ENCODE measurements around the gene ALPL. TPM values are rescaled to one million over a fixed set of nuclear protein-coding genes. Genes with fewer than 3 reads are reported as not detected.

ALPL gene
- total RNA-seq, 2 donors from 2014 or later: 3.7 to 7.8 TPM

- DNase-seq (ENCODE audit: low spot score) (no peak), ATAC-seq (ENCODE audit: insufficient number of reproducible peaks, low FRiP score, low read depth) (no peak)
- H3K36me3 ChIP-seq: no peaks in the 10 kb centered on the region
- H3K9me3 ChIP-seq: no peaks in the 10 kb centered on the region
- no peaks in the 10 kb centered on the region for H3K4me1 ChIP-seq (ENCODE audit: control insufficient read depth in 1 of 2, low read depth in 2 of 2)
- H3K4me3 ChIP-seq: no peak overlapping the region
- TF ChIP-seq, protein P1, sequence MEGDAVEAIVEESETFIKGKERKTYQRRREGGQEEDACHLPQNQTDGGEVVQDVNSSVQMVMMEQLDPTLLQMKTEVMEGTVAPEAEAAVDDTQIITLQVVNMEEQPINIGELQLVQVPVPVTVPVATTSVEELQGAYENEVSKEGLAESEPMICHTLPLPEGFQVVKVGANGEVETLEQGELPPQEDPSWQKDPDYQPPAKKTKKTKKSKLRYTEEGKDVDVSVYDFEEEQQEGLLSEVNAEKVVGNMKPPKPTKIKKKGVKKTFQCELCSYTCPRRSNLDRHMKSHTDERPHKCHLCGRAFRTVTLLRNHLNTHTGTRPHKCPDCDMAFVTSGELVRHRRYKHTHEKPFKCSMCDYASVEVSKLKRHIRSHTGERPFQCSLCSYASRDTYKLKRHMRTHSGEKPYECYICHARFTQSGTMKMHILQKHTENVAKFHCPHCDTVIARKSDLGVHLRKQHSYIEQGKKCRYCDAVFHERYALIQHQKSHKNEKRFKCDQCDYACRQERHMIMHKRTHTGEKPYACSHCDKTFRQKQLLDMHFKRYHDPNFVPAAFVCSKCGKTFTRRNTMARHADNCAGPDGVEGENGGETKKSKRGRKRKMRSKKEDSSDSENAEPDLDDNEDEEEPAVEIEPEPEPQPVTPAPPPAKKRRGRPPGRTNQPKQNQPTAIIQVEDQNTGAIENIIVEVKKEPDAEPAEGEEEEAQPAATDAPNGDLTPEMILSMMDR (IDR thresholded peaks at IDR 0.05): no peak
- no peaks in the 10 kb centered on the region for H3K27me3 ChIP-seq (replicated peaks; ENCODE audit: insufficient read depth)
- H3K27ac ChIP-seq: no peak overlapping the region
Measured at GRCh38 chr1:21567241-21568005, 58.2 kb downstream of the ALPL start.

DNA sequence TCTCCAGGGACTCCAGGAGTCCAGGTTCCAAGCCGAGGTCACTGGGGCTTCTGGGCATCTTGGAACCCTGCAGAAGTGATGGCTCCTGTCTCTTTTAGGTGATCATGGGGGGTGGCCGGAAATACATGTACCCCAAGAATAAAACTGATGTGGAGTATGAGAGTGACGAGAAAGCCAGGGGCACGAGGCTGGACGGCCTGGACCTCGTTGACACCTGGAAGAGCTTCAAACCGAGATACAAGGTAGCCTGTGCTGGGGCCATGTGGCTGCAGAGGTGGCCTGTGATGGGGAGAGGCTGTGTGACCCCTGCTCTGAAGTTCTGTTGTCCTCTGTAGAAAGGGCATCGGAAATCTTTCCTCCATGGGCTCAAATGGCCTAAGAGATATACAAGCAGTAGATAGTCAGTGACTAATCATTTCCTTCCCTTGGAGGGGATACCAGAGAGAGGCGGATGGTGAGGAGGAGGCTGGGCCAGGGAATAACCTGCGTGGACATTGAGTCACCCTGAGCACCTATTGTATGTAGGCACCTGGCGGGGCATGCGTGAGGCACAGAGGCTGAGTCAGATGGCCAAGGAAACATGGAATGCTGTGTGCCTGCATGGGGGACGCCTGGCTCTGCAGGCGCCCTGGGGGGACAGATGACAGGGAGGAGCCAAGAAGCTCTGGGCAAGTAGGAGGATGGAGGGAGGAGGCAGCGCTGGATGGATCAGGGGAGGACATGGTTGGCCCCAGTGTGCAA is 59.0 kb downstream of the ALPL start:
- ATAC-seq (ENCODE audit: insufficient number of reproducible peaks, low FRiP score, low read depth): no peak
- Histone ChIP-seq H3K36me3 (no peaks in the 10 kb centered on the region), H3K27me3 (replicated peaks; ENCODE audit: insufficient read depth) (no peaks in the 10 kb centered on the region), H3K27ac (no peak overlapping the region), H3K4me3 (no peak overlapping the region), H3K4me1 (ENCODE audit: control insufficient read depth in 1 of 2, low read depth in 2 of 2) (no peaks in the 10 kb centered on the region), H3K9me3 (no peaks in the 10 kb centered on the region)
- no peak for DNase-seq (ENCODE audit: low spot score)
- TF ChIP-seq, protein P1 (IDR thresholded peaks at IDR 0.05): no peak

GRCh38 chr1:21568809-21569385 is 59.7 kb downstream of the ALPL start:
- Histone ChIP-seq H3K9me3 (no peaks in the 10 kb centered on the region), H3K4me1 (ENCODE audit: control insufficient read depth in 1 of 2, low read depth in 2 of 2) (peaks cover under 1% of the 10 kb centered on the region in 2 donors), H3K4me3 (no peak overlapping the region), H3K27ac (no peak overlapping the region), H3K36me3 (no peaks in the 10 kb centered on the region), H3K27me3 (replicated peaks; ENCODE audit: insufficient read depth) (no peaks in the 10 kb centered on the region)
- ATAC-seq (ENCODE audit: insufficient number of reproducible peaks, low FRiP score, low read depth) (no peak), DNase-seq (ENCODE audit: low spot score) (no peak)
- TF ChIP-seq, protein P1 (IDR thresholded peaks at IDR 0.05): no peak

- ATAC-seq (ENCODE audit: insufficient number of reproducible peaks, low FRiP score, low read depth) (no peak), DNase-seq (ENCODE audit: low spot score) (no peak)
- H3K4me1 ChIP-seq (ENCODE audit: control insufficient read depth in 1 of 2, low read depth in 2 of 2): peaks cover 10 to 11% of the 10 kb centered on the region in 2 donors
- no peaks in the 10 kb centered on the region for H3K9me3 ChIP-seq
- H3K4me3 ChIP-seq: no peak overlapping the region
- no peaks in the 10 kb centered on the region for H3K36me3 ChIP-seq
- no peak overlapping the region for H3K27ac ChIP-seq
- TF ChIP-seq, protein P1 (IDR thresholded peaks at IDR 0.05): no peak
- no peaks in the 10 kb centered on the region for H3K27me3 ChIP-seq (replicated peaks; ENCODE audit: insufficient read depth)
Measured at GRCh38 chr1:21569820-21570527, 60.8 kb downstream of the ALPL start.

DNA sequence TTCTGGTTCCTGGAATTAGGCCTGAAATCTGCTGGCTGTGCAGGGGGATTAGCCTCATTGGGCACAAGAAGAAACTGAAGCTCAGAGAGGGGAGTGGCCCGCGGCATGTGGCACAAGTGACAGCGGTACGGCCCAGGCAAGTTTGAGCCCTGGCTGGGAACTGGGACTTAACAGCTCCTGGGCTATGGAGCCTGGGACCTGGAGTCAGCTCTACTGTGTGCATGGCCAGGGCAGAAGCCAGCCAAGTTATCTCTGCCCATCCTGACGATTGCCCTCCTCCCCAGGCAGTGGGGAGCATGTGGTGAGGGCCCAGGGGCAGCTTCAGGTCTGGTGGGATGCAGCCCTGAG is 61.3 kb downstream of the ALPL start:
- DNase-seq (ENCODE audit: low spot score) (no peak), ATAC-seq (ENCODE audit: insufficient number of reproducible peaks, low FRiP score, low read depth) (no peak)
- H3K4me1 ChIP-seq (ENCODE audit: control insufficient read depth in 1 of 2, low read depth in 2 of 2): peaks cover 10 to 11% of the 10 kb centered on the region in 2 donors
- TF ChIP-seq, protein P1 (IDR thresholded peaks at IDR 0.05): no peak
- no peak overlapping the region for H3K4me3 ChIP-seq
- H3K27me3 ChIP-seq (replicated peaks; ENCODE audit: insufficient read depth): no peaks in the 10 kb centered on the region
- H3K9me3 ChIP-seq: no peaks in the 10 kb centered on the region
- H3K36me3 ChIP-seq: no peaks in the 10 kb centered on the region
- H3K27ac ChIP-seq: no peak overlapping the region
